GM19025 (cell line): Measurements from ENCODE around the gene SDR42E1.
"Not testable (repeated sequence)": the region's sequence is repeated elsewhere in the genome, so short reads cannot be mapped to it uniquely, and the experiment has no call there.

ENCODE experiments used
- ATAC-seq: cut with Tn5 transposase; IDR thresholded peaks from one replicate; pipeline ENCODE4 v1.9.1; 2021; ENCODE audit warnings: mild to moderate bottlenecking, low read depth, moderate library complexity; ENCODE audit not compliant: unreplicated experiment

SDR42E1 gene

GRCh38 chr16:82040296-82040695 is 29.0 kb upstream of the SDR42E1 start:
- no peak for ATAC-seq

- no peak for ATAC-seq
Measured at GRCh38 chr16:82037666-82038065, 26.4 kb upstream of the SDR42E1 start.

GRCh38 chr16:82037251-82037650 is 26.0 kb upstream of the SDR42E1 start:
- no peak for ATAC-seq

- ATAC-seq, result no peak
Measured at GRCh38 chr16:82034981-82035612, 23.8 kb upstream of the SDR42E1 start, which contains the start of gene HSD17B2. Gene HSD17B2 (plus strand): TSS chr16:82035253. CDS start chr16:82035425, 172 bp downstream.

GRCh38 chr16:82033683-82034300 is 22.5 kb upstream of the SDR42E1 start:
- ATAC-seq, result no peak

- no peak for ATAC-seq
Measured at GRCh38 chr16:82033006-82033405, 21.7 kb upstream of the SDR42E1 start.

GRCh38 chr16:82031116-82032084 is 20.1 kb upstream of the SDR42E1 start:
- no peak for ATAC-seq

- ATAC-seq, result no peak
Measured at GRCh38 chr16:82027629-82028064, 16.4 kb upstream of the SDR42E1 start.

- no peak for ATAC-seq
Measured at GRCh38 chr16:82024883-82025282, 13.6 kb upstream of the SDR42E1 start.

- no peak for ATAC-seq
Measured at GRCh38 chr16:82024316-82024715, 13.0 kb upstream of the SDR42E1 start.

- no peak for ATAC-seq
Measured at GRCh38 chr16:82023206-82023605, 11.9 kb upstream of the SDR42E1 start.

GRCh38 chr16:82020051-82020450 is 8.8 kb upstream of the SDR42E1 start:
- ATAC-seq, result no peak

GRCh38 chr16:82019535-82019934 is 8.3 kb upstream of the SDR42E1 start:
- ATAC-seq, result no peak

GRCh38 chr16:82017911-82018568 is 6.8 kb upstream of the SDR42E1 start:
- no peak for ATAC-seq

- ATAC-seq, result no peak
Measured at GRCh38 chr16:82016964-82017363, 5.7 kb upstream of the SDR42E1 start.

GRCh38 chr16:82016263-82016662 is 5.0 kb upstream of the SDR42E1 start:
- no peak for ATAC-seq

- no peak for ATAC-seq
Measured at GRCh38 chr16:82013139-82013538, 1.9 kb upstream of the SDR42E1 start.

- ATAC-seq, result no peak
Measured at GRCh38 chr16:82010649-82011048, 621 bp downstream of the SDR42E1 start.

GRCh38 chr16:82009789-82010188 is 1.5 kb downstream of the SDR42E1 start:
- ATAC-seq, result not testable (repeated sequence)

- ATAC-seq, result no peak
Measured at GRCh38 chr16:82008957-82009592, 2.2 kb downstream of the SDR42E1 start.
